ENCODE measurements around the gene PHYHIPL. TPM values are rescaled to one million over a fixed set of nuclear protein-coding genes. Genes with fewer than 3 reads are reported as not detected.

PHYHIPL gene
- total RNA-seq, 1 experiment from 2014 or later, result not detected

GRCh38 chr10:59143544-59143943 is 32.9 kb upstream of the PHYHIPL start:
- H2AFZ ChIP-seq (ENCODE audit: low read length), result no peak overlapping the region
- H3K9ac ChIP-seq (ENCODE audit: low read length), result no peak overlapping the region
- H3K9me3 ChIP-seq (ENCODE audit: low read length), result 0 out of 2 replicates have a peak, but pooled peaks cover 5% of the 10 kb centered on the region
- H3F3A ChIP-seq (ENCODE audit: low read length, unreplicated experiment), result no peaks in the 10 kb centered on the region
- peaks cover 25% of the 10 kb centered on the region for H3K27me3 ChIP-seq (ENCODE audit: low read length)
- POLR2A ChIA-PET (ENCODE audit: unreplicated experiment), result no interaction called here
- H3K9me2 ChIP-seq (replicated peaks; ENCODE audit: low read length), result no peaks in the 10 kb centered on the region
- CTCF ChIA-PET, result no interaction called here
- no peak overlapping the region for H3K27ac ChIP-seq (ENCODE audit: low read length)
- no peaks in the 10 kb centered on the region for H3K36me3 ChIP-seq (ENCODE audit: low read depth, low read length)
- no peak overlapping the region for H3K4me3 ChIP-seq (ENCODE audit: low read length)
- H3K79me2 ChIP-seq (ENCODE audit: low read length), result no peaks in the 10 kb centered on the region
- no peak for ATAC-seq
- TF ChIP-seq, protein P1, sequence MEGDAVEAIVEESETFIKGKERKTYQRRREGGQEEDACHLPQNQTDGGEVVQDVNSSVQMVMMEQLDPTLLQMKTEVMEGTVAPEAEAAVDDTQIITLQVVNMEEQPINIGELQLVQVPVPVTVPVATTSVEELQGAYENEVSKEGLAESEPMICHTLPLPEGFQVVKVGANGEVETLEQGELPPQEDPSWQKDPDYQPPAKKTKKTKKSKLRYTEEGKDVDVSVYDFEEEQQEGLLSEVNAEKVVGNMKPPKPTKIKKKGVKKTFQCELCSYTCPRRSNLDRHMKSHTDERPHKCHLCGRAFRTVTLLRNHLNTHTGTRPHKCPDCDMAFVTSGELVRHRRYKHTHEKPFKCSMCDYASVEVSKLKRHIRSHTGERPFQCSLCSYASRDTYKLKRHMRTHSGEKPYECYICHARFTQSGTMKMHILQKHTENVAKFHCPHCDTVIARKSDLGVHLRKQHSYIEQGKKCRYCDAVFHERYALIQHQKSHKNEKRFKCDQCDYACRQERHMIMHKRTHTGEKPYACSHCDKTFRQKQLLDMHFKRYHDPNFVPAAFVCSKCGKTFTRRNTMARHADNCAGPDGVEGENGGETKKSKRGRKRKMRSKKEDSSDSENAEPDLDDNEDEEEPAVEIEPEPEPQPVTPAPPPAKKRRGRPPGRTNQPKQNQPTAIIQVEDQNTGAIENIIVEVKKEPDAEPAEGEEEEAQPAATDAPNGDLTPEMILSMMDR (conservative IDR thresholded peaks at IDR 0.05; ENCODE audit: low read depth, low read length), result no peak
- TF ChIP-seq EZH2phosphoT487 (IDR thresholded peaks at IDR 0.05; ENCODE audit: borderline replicate concordance, low read length) (no peak), EZH2 (IDR thresholded peaks at IDR 0.05; ENCODE audit: low read length, unreplicated experiment) (no peak)
- H3K4me2 ChIP-seq (ENCODE audit: low read length), result no peak overlapping the region
- no TSS peak for BruUV-seq (replicated peaks)
- H3K4me1 ChIP-seq (ENCODE audit: insufficient read depth, low read length), result no peaks in the 10 kb centered on the region
- no peaks in the 10 kb centered on the region for H4K20me1 ChIP-seq (ENCODE audit: low read length)
- intact Hi-C loops (cut with micrococcal nuclease), result no loop called here
- no peak for DNase-seq

GRCh38 chr10:59148701-59149100 is 27.7 kb upstream of the PHYHIPL start:
- H3K9me3 ChIP-seq (ENCODE audit: low read length), result 0 out of 2 replicates have a peak, but pooled peaks cover 5% of the 10 kb centered on the region
- H3F3A ChIP-seq (ENCODE audit: low read length, unreplicated experiment), result no peaks in the 10 kb centered on the region
- H2AFZ ChIP-seq (ENCODE audit: low read length), result no peak overlapping the region
- ATAC-seq, result no peak
- ChIA-PET POLR2A (ENCODE audit: unreplicated experiment) (no interaction called here), CTCF (no interaction called here)
- no peaks in the 10 kb centered on the region for H3K79me2 ChIP-seq (ENCODE audit: low read length)
- no peaks in the 10 kb centered on the region for H3K36me3 ChIP-seq (ENCODE audit: low read depth, low read length)
- no peak for DNase-seq
- H3K4me1 ChIP-seq (ENCODE audit: insufficient read depth, low read length), result no peaks in the 10 kb centered on the region
- H3K9me2 ChIP-seq (replicated peaks; ENCODE audit: low read length), result no peaks in the 10 kb centered on the region
- no peak overlapping the region for H3K9ac ChIP-seq (ENCODE audit: low read length)
- H3K4me3 ChIP-seq (ENCODE audit: low read length), result no peak overlapping the region
- H4K20me1 ChIP-seq (ENCODE audit: low read length), result no peaks in the 10 kb centered on the region
- intact Hi-C loops (cut with micrococcal nuclease), result no loop called here
- TF ChIP-seq EZH2 (IDR thresholded peaks at IDR 0.05; ENCODE audit: low read length, unreplicated experiment), result no peak
- TF ChIP-seq EZH2phosphoT487 (IDR thresholded peaks at IDR 0.05; ENCODE audit: borderline replicate concordance, low read length), result no peak
- TF ChIP-seq, protein P1 (conservative IDR thresholded peaks at IDR 0.05; ENCODE audit: low read depth, low read length), result no peak
- no TSS peak for BruUV-seq (replicated peaks)
- no peak overlapping the region for H3K27ac ChIP-seq (ENCODE audit: low read length)
- no peak overlapping the region for H3K4me2 ChIP-seq (ENCODE audit: low read length)
- peaks cover 41% of the 10 kb centered on the region for H3K27me3 ChIP-seq (ENCODE audit: low read length)

- Histone ChIP-seq H3K9me2 (replicated peaks; ENCODE audit: low read length) (no peaks in the 10 kb centered on the region), H3K27me3 (ENCODE audit: low read length) (peaks cover 56% of the 10 kb centered on the region), H3K79me2 (ENCODE audit: low read length) (no peaks in the 10 kb centered on the region), H3K4me3 (ENCODE audit: low read length) (no peak overlapping the region), H3K4me2 (ENCODE audit: low read length) (no peak overlapping the region), H4K20me1 (ENCODE audit: low read length) (no peaks in the 10 kb centered on the region), H2AFZ (ENCODE audit: low read length) (no peak overlapping the region), H3K27ac (ENCODE audit: low read length) (no peak overlapping the region), H3K9me3 (ENCODE audit: low read length) (no peaks in the 10 kb centered on the region), H3F3A (ENCODE audit: low read length, unreplicated experiment) (no peaks in the 10 kb centered on the region), H3K4me1 (ENCODE audit: insufficient read depth, low read length) (no peaks in the 10 kb centered on the region), H3K9ac (ENCODE audit: low read length) (no peak overlapping the region), H3K36me3 (ENCODE audit: low read depth, low read length) (no peaks in the 10 kb centered on the region)
- POLR2A ChIA-PET (ENCODE audit: unreplicated experiment), result interaction anchor here (0.6 kb wide), 1 partner anchor 76 kb away, joined by 3 read pairs; no protein-coding TSS in a partner anchor
- ATAC-seq (no peak), DNase-seq (no peak)
- no peak for TF ChIP-seq EZH2 (IDR thresholded peaks at IDR 0.05; ENCODE audit: low read length, unreplicated experiment)
- no peak for TF ChIP-seq EZH2phosphoT487 (IDR thresholded peaks at IDR 0.05; ENCODE audit: borderline replicate concordance, low read length)
- TF ChIP-seq, protein P1 (conservative IDR thresholded peaks at IDR 0.05; ENCODE audit: low read depth, low read length), result no peak
- intact Hi-C loops (cut with micrococcal nuclease), result no loop called here
- CTCF ChIA-PET, result no interaction called here
- no TSS peak for BruUV-seq (replicated peaks)
These were observed 20.9 kb upstream of the PHYHIPL start for GRCh38 chr10:59155556-59155955.

All from PC-3 (cell line).